ENCODE results near the gene MRFAP1L1. TPM values are rescaled to one million over a fixed set of nuclear protein-coding genes. Genes with fewer than 3 reads are reported as not detected.
"Not testable (repeated sequence)": the region's sequence is repeated elsewhere in the genome, so short reads cannot be mapped to it uniquely, and the experiment has no call there.

Gene MRFAP1L1
- total RNA-seq, 1 experiment from 2014 or later: 70.6 TPM

GRCh38 chr4:6734165-6734786 is 24.6 kb upstream of the MRFAP1L1 start:
- DNase-seq (ENCODE audit: low read depth): no peak

DNA sequence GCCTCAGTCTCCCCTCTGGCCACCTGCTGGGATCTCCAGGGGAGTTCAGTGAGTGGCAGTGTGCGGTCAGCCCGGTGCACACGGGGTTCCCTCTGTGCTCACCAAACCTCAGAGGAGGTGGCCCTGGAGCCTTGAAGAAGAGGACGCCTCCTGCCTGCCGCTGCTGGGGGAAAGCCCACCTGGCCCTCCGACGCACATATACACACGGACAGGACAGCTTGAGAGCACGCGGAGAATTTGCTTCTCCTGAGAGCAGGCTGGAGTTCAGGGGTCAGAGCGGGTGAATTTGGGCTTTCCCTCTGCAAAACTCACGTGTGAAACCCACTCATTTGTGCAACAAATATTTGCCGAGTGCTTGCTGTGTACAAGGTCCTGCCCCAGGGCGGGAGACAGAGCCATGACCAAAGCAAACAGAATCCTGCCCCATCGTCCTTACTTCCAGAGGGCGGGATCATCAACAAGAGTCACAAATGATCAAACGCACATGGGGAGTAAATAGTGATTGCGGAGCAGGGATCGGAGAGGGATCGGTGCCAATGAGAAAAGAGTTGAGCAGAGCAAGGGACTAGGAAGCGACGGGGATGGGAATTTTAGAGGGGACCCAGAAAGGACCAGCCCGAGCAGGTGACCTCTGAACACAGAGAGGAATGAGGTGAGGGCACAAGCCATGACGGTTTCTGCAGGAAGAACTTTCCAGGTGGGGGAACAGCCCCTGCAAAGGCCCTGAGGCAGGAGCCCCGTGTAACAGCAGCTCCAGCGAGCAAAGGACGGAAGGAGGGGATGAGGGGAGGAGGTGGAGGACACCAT is 23.9 kb upstream of the MRFAP1L1 start:
- no peak for DNase-seq (ENCODE audit: low read depth)

DNA sequence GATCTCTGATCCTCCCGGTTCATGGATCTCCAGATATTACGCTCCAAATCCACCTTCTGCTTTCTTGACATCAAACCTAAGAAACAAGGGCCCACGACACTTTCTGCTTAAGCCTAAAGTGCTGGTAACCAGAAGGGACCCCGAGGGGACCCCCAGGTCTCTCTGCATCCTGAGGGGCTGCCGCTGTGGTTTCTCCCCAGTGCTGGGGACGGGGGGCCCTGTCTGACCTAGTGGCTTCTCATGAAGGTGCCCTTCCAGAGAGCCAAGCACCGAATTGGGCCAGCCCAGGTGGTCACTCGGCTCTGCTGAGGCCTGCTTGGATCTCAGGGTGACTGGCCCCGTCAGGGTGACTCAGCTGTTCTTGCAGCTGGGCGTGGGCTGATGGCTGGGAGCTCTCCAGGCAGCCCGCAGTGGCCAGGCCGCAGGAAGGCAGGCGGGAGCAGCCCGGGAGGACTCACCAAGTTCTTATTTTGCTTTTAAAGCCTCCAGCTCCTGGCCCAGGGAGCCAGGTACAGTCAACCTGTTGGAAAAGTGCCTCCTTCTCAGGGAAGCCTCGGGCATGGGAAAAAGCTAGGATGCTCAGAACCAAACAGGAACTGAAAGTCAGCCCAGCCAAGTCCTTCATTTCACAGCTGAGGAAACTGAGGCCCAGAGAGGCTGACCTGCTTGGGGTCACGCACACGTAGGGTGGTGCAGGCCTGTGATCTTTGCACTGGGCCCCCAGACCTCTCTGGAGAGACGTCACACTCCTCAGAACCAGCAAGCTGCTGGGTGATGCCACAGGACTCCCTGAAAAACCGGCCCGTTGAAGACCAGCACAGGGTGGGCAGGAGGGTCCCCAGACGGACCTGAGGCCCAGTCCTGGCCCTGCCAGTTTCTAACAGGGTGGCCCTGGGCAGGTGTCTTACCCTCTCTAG is 23.0 kb upstream of the MRFAP1L1 start:
- peak; percentile 69 for DNase-seq (ENCODE audit: low read depth)

DNA sequence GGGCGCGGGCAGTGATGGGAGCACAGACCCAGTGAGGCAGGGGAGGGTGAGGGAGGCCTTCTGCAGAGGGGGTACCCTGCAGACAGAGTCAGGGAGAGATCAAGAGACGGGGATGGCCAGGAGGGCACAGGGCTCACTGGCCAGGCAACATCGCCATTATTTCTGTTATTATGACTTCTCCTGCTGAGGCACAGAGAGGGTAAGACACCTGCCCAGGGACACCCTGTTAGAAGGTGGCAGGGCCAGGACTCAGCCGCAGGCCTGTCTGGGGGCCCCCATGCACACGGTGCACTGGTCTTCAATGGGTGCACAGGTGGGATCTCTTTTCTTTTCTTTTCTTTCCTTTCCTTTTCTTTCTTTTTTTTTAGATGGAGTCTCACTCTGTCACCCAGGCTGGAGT is 22.1 kb upstream of the MRFAP1L1 start:
- DNase-seq (ENCODE audit: low read depth): no peak

DNA sequence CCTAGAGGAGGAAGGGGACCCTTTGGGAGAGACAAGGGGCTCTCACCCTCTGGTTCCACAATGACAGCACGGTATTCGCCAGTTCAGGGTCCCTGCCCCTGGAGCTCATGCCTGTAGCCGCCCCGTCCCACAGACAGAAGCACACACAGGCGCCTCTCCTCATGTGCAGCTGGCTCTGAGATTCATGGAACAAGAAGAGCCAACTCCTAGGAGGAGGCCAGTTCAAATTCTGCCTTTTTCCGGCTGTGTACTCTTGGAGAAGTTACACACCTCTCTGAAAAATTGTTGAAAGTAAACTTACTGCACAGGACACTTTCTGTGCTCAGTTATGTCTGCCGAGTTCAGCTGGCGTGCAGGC is 21.6 kb upstream of the MRFAP1L1 start:
- DNase-seq (ENCODE audit: low read depth): no peak

DNA sequence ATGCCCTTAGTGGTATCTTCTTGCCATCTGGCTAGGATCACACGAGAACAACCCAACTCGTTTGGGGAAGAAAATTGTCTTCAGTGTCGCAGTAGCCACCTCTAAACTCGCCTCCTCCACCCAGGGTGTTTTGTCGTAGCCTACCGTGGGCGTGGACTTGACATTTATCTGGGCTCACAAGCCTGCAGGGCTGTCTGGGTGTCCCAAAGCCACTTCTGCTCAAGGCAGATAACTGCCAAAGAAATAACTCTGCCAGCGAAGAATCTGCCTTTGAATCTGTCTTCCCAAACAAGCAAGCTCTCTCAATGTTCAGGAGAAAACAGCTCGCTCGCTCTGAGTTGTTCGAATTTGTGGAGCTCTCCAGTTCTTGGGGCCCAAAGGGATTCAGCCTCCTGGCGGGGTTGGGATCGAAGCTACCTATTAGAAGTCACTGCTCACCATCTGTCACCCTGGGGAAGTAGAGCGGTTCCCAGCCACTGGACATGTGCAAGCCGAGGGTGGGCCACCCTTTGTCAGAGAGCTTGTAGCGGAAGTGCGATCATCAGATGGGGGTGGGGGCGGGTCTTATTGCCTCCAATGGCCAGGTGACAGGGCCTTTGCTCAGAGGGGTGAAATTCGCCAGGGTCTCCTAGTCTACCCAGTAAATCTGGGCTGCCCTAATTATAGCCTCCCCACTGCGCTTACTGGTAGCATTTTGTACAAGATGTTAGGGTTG is 21.1 kb upstream of the MRFAP1L1 start:
- DNase-seq (ENCODE audit: low read depth): no peak

GRCh38 chr4:6728320-6729029 is 18.8 kb upstream of the MRFAP1L1 start:
- DNase-seq (ENCODE audit: low read depth): no peak

- no peak for DNase-seq (ENCODE audit: low read depth)
These were observed 18.2 kb upstream of the MRFAP1L1 start for GRCh38 chr4:6727943-6728250.

DNA sequence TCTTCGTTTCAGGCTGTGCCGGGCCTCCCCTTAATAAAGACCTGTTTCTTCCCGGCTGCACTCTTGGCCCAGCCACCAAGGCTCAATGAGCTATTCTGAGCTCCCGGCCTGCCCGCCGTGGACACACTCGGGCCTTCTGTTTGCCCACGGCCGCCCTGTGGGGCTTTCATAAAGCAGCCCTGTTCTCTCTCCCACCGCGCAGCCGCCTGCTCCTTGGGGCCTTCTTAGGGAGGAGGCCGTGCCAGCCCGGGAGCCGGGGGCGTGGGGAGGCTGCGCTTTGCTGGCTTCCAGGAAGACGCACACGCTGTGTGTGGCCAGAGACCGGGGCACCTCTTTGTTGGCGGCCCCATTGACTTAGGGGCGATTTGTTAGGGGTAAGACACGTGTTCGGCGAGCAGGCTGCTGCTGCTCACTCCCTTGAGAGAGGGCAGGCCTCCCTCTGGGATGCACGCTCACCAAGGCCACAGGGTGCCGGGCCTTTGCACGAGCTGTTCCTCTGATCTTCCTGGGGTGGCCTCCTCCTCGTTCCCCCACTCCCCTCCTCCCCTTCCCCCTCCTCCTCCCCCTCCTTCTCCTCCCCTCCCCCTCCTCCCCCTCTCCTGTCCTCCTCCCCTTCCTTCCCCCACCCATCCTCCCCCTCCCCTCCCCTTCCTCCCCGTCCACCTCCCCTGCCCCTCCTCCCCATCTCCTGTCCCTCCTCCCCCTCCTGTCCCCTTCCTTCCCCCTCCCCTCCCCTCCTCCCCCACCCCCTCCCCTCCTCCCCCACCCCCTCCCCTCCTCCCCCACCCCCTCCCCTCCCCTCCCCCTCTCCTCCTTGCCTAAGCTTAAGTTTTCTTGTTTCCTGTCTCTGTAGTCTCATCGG is 17.6 kb upstream of the MRFAP1L1 start:
- no peak for DNase-seq (ENCODE audit: low read depth)

DNA sequence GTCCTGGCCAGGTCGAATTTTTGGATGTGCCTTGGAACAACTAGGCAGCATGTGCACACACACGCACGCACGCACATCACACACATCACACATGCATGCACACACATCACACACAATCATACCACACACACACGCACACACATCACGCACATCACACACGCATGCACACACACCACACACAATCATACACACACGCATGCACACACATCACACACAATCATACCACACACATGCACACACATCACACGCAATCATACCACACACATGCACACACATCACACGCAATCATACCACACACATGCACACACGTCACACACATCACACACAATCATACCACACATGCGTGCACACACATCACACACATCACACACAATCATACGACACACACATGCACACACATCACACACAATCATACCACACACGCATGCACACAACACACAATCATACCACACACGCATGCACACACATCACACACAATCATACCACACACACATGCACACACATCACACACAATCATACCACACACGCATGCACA is 15.8 kb upstream of the MRFAP1L1 start:
- not testable (repeated sequence) for DNase-seq (ENCODE audit: low read depth)

GRCh38 chr4:6724421-6725111 is 14.9 kb upstream of the MRFAP1L1 start:
- DNase-seq (ENCODE audit: low read depth): no peak

DNA sequence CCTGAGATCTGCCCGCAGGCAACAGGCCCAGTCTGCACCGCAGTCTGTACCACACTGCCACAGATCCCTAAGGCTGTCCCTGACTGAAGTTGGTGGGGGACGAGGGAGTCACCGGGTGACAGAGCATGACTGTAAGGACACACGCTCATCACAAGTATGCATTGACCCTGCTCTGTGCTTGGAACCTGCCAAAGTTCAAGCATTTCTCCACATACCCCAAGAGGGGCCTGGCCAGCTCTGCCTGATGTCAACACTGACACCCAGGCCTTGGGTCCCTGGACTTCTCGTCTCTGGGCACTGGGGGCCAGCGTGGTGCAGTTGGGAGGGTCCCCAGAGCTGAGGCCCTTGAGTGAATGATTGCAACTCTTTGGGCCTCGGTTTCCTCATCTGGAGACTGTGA is 14.2 kb upstream of the MRFAP1L1 start:
- no peak for DNase-seq (ENCODE audit: low read depth)

- no peak for DNase-seq (ENCODE audit: low read depth)
These were observed 13.2 kb upstream of the MRFAP1L1 start for GRCh38 chr4:6722891-6723290.

- DNase-seq (ENCODE audit: low read depth): no peak
These were observed 11.5 kb upstream of the MRFAP1L1 start for GRCh38 chr4:6721121-6721520.

GRCh38 chr4:6720202-6720699 is 10.6 kb upstream of the MRFAP1L1 start:
- DNase-seq (ENCODE audit: low read depth): peak; percentile 62

- no peak for DNase-seq (ENCODE audit: low read depth)
These were observed 10.0 kb upstream of the MRFAP1L1 start for GRCh38 chr4:6719611-6720179.

DNA sequence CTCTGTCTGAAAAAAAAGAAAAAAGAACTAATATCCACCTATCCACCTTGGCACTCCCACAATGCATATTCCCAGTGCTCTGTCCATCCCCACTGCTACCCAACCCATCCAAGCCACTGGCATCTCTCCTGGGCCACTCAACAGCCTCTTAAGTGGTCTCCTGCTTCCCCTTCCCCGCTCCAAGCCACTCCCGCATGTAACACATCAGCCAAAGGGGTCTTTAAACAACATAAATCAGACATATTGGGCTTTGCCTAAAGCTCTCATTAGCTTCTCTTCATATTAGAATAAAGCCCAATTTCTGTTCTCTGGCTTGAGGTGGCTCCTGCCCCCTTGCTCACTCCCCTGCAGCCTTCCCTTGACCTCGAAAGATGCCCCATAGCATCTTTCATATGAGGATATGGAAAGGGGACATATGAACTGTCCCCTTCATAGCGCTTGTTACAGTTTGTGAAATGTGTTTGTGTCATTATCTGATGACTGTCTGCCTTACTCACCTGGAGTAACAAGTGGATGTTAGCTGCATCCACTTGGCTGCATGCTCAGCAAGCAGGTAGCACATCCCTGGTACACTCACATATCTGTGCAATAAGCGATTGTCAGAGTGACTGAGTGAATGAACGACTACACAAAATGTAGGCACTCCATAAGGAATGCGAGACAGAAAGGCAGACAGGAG is 9.4 kb upstream of the MRFAP1L1 start:
- no peak for DNase-seq (ENCODE audit: low read depth)
